Measurements from ENCODE around the gene SLC5A9. TPM values are rescaled to one million over a fixed set of nuclear protein-coding genes. Genes with fewer than 3 reads are reported as not detected.

Gene SLC5A9
- total and polyA plus RNA-seq, 10 of the 15 experiments (the other 5 are each of a cell fraction or from before 2014, with no cell fraction given): 0.03 TPM; not detected in 9

GRCh38 chr1:48263041-48263440, 40.5 kb downstream of the SLC5A9 start:
- no peaks in the 10 kb centered on the region for H3K79me2 ChIP-seq (ENCODE audit: control insufficient read depth, insufficient read depth, low read length)
- intact Hi-C loops (cut with micrococcal nuclease; ENCODE audit: unreplicated experiment): no loop called here
- no peak overlapping the region for H3K9ac ChIP-seq (ENCODE audit: control insufficient read depth, insufficient read depth, low read length)
- TF ChIP-seq ZBTB11 (CRISPR knock-in tag; IDR thresholded peaks at IDR 0.05): no peak
- no peak for TF ChIP-seq ZSCAN29 (IDR thresholded peaks at IDR 0.05)
- TF ChIP-seq BHLHE40 (IDR thresholded peaks at IDR 0.05; ENCODE audit: borderline replicate concordance in 1 of 2, low read depth in 2 of 2, low read length in 1 of 2): no peak
- no peak for TF ChIP-seq KDM1A (IDR thresholded peaks at IDR 0.05; ENCODE audit: borderline replicate concordance)
- no peak for TF ChIP-seq PKNOX1 (IDR thresholded peaks at IDR 0.05)
- TF ChIP-seq NFIC (IDR thresholded peaks at IDR 0.05; ENCODE audit: low read depth, low read length): no peak
- no peak for TF ChIP-seq CBFB (IDR thresholded peaks at IDR 0.05; ENCODE audit: low read depth)
- no peak for TF ChIP-seq FOXK2 (IDR thresholded peaks at IDR 0.05)
- TF ChIP-seq FOS (IDR thresholded peaks at IDR 0.05; ENCODE audit: borderline replicate concordance, extremely low read depth, insufficient read length): no peak
- TF ChIP-seq POLR2AphosphoS5 (IDR thresholded peaks at IDR 0.05; ENCODE audit: low read length): no peak
- TF ChIP-seq NR2F1 (conservative IDR thresholded peaks at IDR 0.05): no peak
- no peak for TF ChIP-seq REST (IDR thresholded peaks at IDR 0.05; ENCODE audit: low read depth, low read length)
- no peak for TF ChIP-seq TCF3 (IDR thresholded peaks at IDR 0.05; ENCODE audit: borderline replicate concordance, insufficient read depth, low read depth, low read length)
- TF ChIP-seq ATF7 (IDR thresholded peaks at IDR 0.05; ENCODE audit: low read depth): no peak
- no peak for TF ChIP-seq FOXM1 (IDR thresholded peaks at IDR 0.05; ENCODE audit: low read depth, low read length)
- TF ChIP-seq SRF (IDR thresholded peaks at IDR 0.05; ENCODE audit: low read depth in 2 of 2, low read length in 2 of 2): no peak
- no peak for TF ChIP-seq RAD51 (IDR thresholded peaks at IDR 0.05)
- no peak for TF ChIP-seq HDGF (IDR thresholded peaks at IDR 0.05)
- TF ChIP-seq EGR1 (IDR thresholded peaks at IDR 0.05; ENCODE audit: borderline replicate concordance in 1 of 2, low read depth in 2 of 2, low read length in 2 of 2): no peak
- H3K4me3 ChIP-seq: no peak overlapping the region
- ATAC-seq (no peak), FAIRE-seq (no peak), DNase-seq (ENCODE audit: low read depth, low spot score) (no peak)
- no peaks in the 10 kb centered on the region for H3K27me3 ChIP-seq (replicated peaks in 1 of 2; ENCODE audit: control insufficient read depth in 2 of 2, insufficient read depth in 2 of 2, low read length in 1 of 2)
- in situ Hi-C loops (cut with MboI): no loop called here
- no peak overlapping the region for H3K4me2 ChIP-seq (ENCODE audit: control insufficient read depth, insufficient read depth)
- no peak overlapping the region for H2AFZ ChIP-seq (ENCODE audit: control insufficient read depth, low read depth, low read length)
- CTCF ChIA-PET: no interaction called here
- 0% methylated on average over 1 of the region's 1 CpG for WGBS (ENCODE audit: insufficient coverage, insufficient replicate concordance, low lambda C conversion rate, missing lambda C conversion rate)
- no peaks in the 10 kb centered on the region for H4K20me1 ChIP-seq (ENCODE audit: control insufficient read depth, insufficient read depth)
- no peaks in the 10 kb centered on the region for H3K4me1 ChIP-seq (ENCODE audit: control insufficient read depth, insufficient read depth, low read length)
- POLR2A ChIA-PET: no interaction called here
- BruUV-seq (replicated peaks): no TSS peak
- H3K36me3 ChIP-seq (ENCODE audit: control insufficient read depth in 2 of 2, insufficient read depth in 2 of 2, low read length in 1 of 2): no peaks in the 10 kb centered on the region
- H3K27ac ChIP-seq (ENCODE audit: control insufficient read depth, insufficient read depth): no peak overlapping the region
- RAD21 ChIA-PET (ENCODE audit: unreplicated experiment): no interaction called here
- SMC1A ChIA-PET (ENCODE audit: uncharacterized antibody, unreplicated experiment): no interaction called here
- no peaks in the 10 kb centered on the region for H3K9me3 ChIP-seq (replicated peaks; ENCODE audit: control insufficient read depth, insufficient read depth, low read length)
